SJSA1 (cell line): Measurements from ENCODE around the gene FRK. TPM values are rescaled to one million over a fixed set of nuclear protein-coding genes. Genes with fewer than 3 reads are reported as not detected.
A peak's percentile ranks its signal among the peaks of the same experiment; 100 is the strongest.
"Not testable (repeated sequence)": the region's sequence is repeated elsewhere in the genome, so short reads cannot be mapped to it uniquely, and the experiment has no call there.

ENCODE experiments used
- DNase-seq, 2 experiments: peaks; one replicate each; pipeline ENCODE4 v3.0.0-alpha.2; 2015 to 2020; ENCODE audit warnings: low spot score in 2 of 2, low read depth in 1 of 2
- H3K27ac ChIP-seq: fragments of 250-450 bp; sonication (Bioruptor Pico); 2 replicates; pipeline ENCODE4 v1.5.1; 2020; ENCODE audit warnings: mild to moderate bottlenecking, moderate library complexity
- H3K27me3 ChIP-seq: fragments of 250-450 bp; sonication (Bioruptor Pico); replicated peaks from 2 replicates; pipeline ENCODE4 v1.5.1; 2020; ENCODE audit warnings: mild to moderate bottlenecking, moderate library complexity
- H3K36me3 ChIP-seq: fragments of 250-450 bp; sonication (Bioruptor Pico); 2 replicates; pipeline ENCODE4 v1.5.1; 2020; ENCODE audit warnings: mild to moderate bottlenecking
- H3K4me1 ChIP-seq: fragments of 250-450 bp; sonication (Bioruptor Pico); replicated peaks from 2 replicates; pipeline ENCODE4 v1.6.1; 2021; ENCODE audit warnings: mild to moderate bottlenecking
- H3K4me3 ChIP-seq: fragments of 250-450 bp; sonication (Bioruptor Pico); 2 replicates; pipeline ENCODE4 v1.5.1; 2020; ENCODE audit warnings: mild to moderate bottlenecking
- H3K9me3 ChIP-seq: fragments of 250-450 bp; sonication (Bioruptor Pico); replicated peaks from 2 replicates; pipeline ENCODE4 v1.5.1; 2020; ENCODE audit warnings: mild to moderate bottlenecking
- total RNA-seq: library from RNA; depleted of rRNA; stranded (reverse); fragments of >200 nt; shearing (Covaris generic); gene quantifications from 2 replicates; pipeline ENCODE4 v1.2.3, GENCODE V29; 2014

The FRK gene
- total RNA-seq, 1 experiment from 2014 or later, result 0.66 TPM

- Histone ChIP-seq H3K27ac (no peak overlapping the region), H3K4me3 (no peak overlapping the region)
- DNase-seq, result no peak
These were observed 155.2 kb downstream of the FRK start for GRCh38 chr6:115905471-115905870.

GRCh38 chr6:115902436-115902835 lies 158.3 kb downstream of the FRK start:
- Histone ChIP-seq H3K9me3 (no peaks in the 10 kb centered on the region), H3K4me3 (no peak overlapping the region), H3K27me3 (no peaks in the 10 kb centered on the region), H3K4me1 (no peaks in the 10 kb centered on the region), H3K27ac (no peak overlapping the region), H3K36me3 (no peaks in the 10 kb centered on the region)
- no peak for DNase-seq

More at GRCh38 chr6:115905471-115905870, 155.2 kb downstream of the FRK start:
- Histone ChIP-seq H3K27me3 (0 out of 2 replicates have a peak, but pooled peaks cover 2% of the 10 kb centered on the region), H3K36me3 (no peaks in the 10 kb centered on the region), H3K9me3 (no peaks in the 10 kb centered on the region), H3K4me1 (no peaks in the 10 kb centered on the region)

DNA sequence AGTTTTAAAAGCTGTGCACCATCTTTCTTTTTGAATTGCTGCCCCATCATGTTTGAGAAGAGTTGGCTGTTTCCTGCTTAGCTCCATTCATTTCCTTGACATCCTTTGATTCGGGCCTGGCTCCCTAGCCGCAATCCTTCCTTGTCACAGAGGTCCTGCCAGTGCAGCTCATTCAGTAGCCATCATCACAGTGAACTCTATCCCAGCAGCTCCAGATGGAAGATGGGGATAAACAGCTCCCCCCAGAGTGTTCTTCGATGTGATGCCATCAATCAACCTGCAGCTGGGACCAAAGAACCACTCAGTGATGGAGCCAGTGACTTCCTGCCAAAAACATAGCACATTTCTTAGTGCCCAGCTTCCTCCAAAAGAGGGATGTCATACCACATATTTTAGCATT lies 158.8 kb downstream of the FRK start:
- H3K36me3 ChIP-seq, result no peaks in the 10 kb centered on the region
- no peak overlapping the region for H3K4me3 ChIP-seq
- H3K27me3 ChIP-seq, result no peaks in the 10 kb centered on the region
- DNase-seq, result no peak
- no peak overlapping the region for H3K27ac ChIP-seq
- H3K4me1 ChIP-seq, result no peaks in the 10 kb centered on the region
- H3K9me3 ChIP-seq, result no peaks in the 10 kb centered on the region

GRCh38 chr6:115899730-115900282 lies 160.9 kb downstream of the FRK start:
- Histone ChIP-seq H3K27me3 (no peaks in the 10 kb centered on the region), H3K4me3 (no peak overlapping the region), H3K9me3 (no peaks in the 10 kb centered on the region), H3K27ac (no peak overlapping the region), H3K36me3 (no peaks in the 10 kb centered on the region), H3K4me1 (no peaks in the 10 kb centered on the region)
- DNase-seq, result no peak

GRCh38 chr6:115898246-115898645 lies 162.4 kb downstream of the FRK start:
- no peak for DNase-seq
- H3K36me3 ChIP-seq, result no peaks in the 10 kb centered on the region
- H3K27ac ChIP-seq, result no peak overlapping the region
- H3K4me3 ChIP-seq, result no peak overlapping the region
- H3K4me1 ChIP-seq, result no peaks in the 10 kb centered on the region
- H3K27me3 ChIP-seq, result no peaks in the 10 kb centered on the region
- H3K9me3 ChIP-seq, result no peaks in the 10 kb centered on the region

GRCh38 chr6:115896538-115897129 lies 164.1 kb downstream of the FRK start:
- no peak overlapping the region for H3K4me3 ChIP-seq
- no peaks in the 10 kb centered on the region for H3K9me3 ChIP-seq
- H3K36me3 ChIP-seq, result no peaks in the 10 kb centered on the region
- no peaks in the 10 kb centered on the region for H3K27me3 ChIP-seq
- H3K27ac ChIP-seq, result no peak overlapping the region
- H3K4me1 ChIP-seq, result no peaks in the 10 kb centered on the region
- DNase-seq, result peak in 1 of 2 experiments; percentile 19

DNA sequence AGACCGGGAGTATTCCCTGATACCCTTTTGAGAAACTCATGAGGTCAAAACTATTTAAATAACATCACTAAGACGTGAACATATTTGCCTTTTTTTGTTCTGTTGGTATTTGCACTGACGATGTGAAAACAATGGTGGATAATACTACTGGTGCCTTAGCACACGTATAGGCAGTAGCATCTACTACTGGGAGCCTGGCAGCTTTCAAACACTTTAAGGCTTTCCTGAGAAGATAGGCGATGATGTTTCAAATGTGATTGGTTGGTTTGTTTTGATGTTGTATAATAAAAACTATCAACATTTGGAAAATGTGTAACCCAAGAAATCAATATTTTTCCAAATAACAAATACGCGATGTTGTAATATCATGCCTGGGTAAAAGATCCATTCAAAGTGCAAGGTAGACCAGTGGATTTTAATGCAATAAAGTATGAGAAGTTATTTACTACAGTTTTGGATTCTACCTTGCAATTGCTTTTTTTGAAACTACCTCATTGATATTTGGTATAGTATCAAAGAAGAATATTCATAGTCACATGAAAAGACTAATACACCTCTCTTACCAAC lies 166.2 kb downstream of the FRK start:
- Histone ChIP-seq H3K36me3 (no peaks in the 10 kb centered on the region), H3K27me3 (no peaks in the 10 kb centered on the region), H3K4me1 (no peaks in the 10 kb centered on the region), H3K27ac (no peak overlapping the region), H3K4me3 (no peak overlapping the region), H3K9me3 (no peaks in the 10 kb centered on the region)
- DNase-seq, result no peak

DNA sequence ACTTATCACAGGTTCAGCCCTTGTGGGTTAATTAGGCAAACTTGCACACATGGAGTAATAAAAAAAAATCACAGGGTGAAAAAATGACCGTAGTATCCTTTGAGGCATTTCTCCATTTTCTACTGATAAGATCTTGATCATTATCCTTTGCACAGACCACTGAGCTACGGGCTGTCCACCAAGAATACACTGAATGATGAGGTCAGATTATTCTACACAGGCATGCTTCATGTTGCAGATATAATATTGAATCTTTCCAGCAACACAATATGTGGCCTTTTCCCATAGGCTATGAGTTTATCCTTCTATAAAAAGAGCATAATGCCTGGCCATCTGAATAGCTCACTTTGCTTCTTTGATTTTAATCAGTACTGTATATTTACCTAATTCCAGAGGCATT lies 168.9 kb downstream of the FRK start:
- H3K4me3 ChIP-seq, result no peak overlapping the region
- no peaks in the 10 kb centered on the region for H3K27me3 ChIP-seq
- no peak for DNase-seq
- H3K4me1 ChIP-seq, result no peaks in the 10 kb centered on the region
- H3K27ac ChIP-seq, result no peak overlapping the region
- H3K36me3 ChIP-seq, result no peaks in the 10 kb centered on the region
- no peaks in the 10 kb centered on the region for H3K9me3 ChIP-seq

- Histone ChIP-seq H3K4me1 (no peaks in the 10 kb centered on the region), H3K27ac (no peak overlapping the region), H3K4me3 (no peak overlapping the region), H3K36me3 (no peaks in the 10 kb centered on the region), H3K9me3 (no peaks in the 10 kb centered on the region), H3K27me3 (no peaks in the 10 kb centered on the region)
- DNase-seq, result no peak
These were observed 169.5 kb downstream of the FRK start for GRCh38 chr6:115891111-115891669.

DNA sequence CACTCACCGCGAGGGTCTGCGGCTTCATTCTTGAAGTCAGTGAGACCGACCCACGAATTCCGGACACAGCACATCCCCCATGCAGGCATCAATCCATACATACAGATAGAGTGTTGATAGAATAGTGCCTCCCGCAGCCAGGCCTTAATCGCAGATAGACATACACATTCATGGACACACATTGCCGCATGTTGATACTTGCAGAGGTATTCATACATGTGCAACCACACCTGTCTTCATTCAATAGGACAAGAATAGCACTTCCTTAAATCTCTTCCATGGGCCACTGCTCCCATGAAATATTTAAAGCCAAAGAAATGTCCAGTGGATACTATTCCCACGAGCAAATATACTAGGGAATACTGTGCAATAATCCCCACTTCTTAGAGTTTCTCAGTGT lies 170.5 kb downstream of the FRK start:
- no peaks in the 10 kb centered on the region for H3K4me1 ChIP-seq
- H3K27me3 ChIP-seq, result no peaks in the 10 kb centered on the region
- H3K27ac ChIP-seq, result no peak overlapping the region
- no peak for DNase-seq
- H3K4me3 ChIP-seq, result no peak overlapping the region
- no peaks in the 10 kb centered on the region for H3K9me3 ChIP-seq
- no peaks in the 10 kb centered on the region for H3K36me3 ChIP-seq

DNA sequence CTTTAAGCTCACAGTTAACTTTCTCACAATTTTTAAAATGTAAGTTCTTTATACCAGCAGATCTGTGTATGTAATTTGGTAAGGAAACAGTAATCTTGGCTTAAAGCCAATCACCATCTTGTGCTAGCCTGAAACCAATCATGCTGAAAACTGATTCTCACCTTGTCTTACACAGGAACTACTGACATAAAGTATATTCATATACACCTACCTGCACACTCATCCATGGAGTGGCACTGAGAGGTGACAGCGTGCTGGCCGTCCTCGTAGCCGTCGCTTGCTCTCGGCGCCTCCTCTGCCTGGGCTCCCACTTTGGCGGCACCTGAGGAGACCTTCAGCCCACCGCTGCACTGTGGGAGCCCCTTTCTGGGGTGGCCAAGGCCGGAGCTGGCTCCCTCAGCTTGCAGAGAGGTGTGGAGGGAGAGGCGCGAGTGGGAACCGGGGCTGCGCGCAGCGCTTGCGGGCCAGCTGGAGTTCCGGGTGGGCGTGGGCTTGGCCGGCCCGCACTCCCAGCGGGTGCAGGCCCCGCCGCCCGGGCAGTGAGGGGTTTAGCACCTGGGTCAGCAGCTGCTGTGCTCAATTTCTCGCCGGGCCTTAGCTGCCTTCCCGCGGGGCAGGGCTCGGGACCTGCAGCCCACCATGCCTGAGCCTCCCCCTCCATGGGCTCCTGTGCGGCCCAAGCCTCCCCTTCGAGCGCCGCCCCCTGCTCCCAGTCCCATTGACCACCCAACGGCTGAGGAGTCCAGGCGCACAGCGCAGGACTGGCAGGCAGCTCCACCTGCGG lies 171.8 kb downstream of the FRK start:
- not testable (repeated sequence) for H3K4me1 ChIP-seq, H3K27ac ChIP-seq, DNase-seq, H3K27me3 ChIP-seq, H3K4me3 ChIP-seq, H3K36me3 ChIP-seq, H3K9me3 ChIP-seq

- DNase-seq, result no peak
- no peak overlapping the region for H3K27ac ChIP-seq
- H3K27me3 ChIP-seq, result no peaks in the 10 kb centered on the region
- no peaks in the 10 kb centered on the region for H3K36me3 ChIP-seq
- no peak overlapping the region for H3K4me3 ChIP-seq
- no peaks in the 10 kb centered on the region for H3K4me1 ChIP-seq
- H3K9me3 ChIP-seq, result no peaks in the 10 kb centered on the region
These were observed 172.8 kb downstream of the FRK start for GRCh38 chr6:115887891-115888290.

DNA sequence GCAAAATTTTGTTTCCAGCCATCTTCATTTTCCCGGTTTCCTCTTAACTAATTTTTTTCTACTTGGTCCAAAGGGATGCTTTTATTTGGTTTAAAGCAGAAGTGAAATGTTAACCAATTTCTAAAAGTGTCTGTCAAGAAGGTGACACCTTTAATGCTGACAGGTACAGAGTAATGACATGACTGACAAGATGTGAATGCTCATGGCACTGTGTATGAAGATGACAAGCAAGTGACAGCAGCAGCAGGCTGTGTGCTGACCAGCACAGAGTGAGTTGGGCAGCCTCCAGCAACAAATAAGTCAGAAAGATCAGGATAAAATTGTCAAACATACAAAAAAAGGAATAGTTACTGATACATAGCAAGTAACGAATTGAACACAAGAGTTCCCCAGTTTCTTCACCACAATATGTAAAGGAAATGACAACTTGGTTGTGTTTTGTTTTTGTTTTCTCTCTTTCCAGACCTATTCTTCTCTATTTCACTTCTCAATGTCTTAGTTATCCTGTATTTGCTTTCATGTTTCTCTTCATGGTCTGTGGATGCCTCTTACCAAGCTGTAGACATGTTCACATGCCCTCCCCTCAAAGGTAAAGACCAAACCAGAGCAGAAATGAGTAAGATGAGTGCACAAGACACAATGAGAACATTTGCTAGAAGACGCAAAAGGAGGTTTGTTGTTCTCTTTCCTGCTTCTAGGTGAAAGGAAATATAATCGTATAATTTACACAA lies 174.9 kb downstream of the FRK start:
- Histone ChIP-seq H3K36me3 (no peaks in the 10 kb centered on the region), H3K4me3 (no peak overlapping the region), H3K27ac (no peak overlapping the region), H3K4me1 (no peaks in the 10 kb centered on the region), H3K27me3 (no peaks in the 10 kb centered on the region), H3K9me3 (no peaks in the 10 kb centered on the region)
- DNase-seq, result no peak
